Left renal cortex interstitium (tissue), 4 donors: Measurements from ENCODE around the gene RGS9. TPM values are rescaled to one million over a fixed set of nuclear protein-coding genes. Genes with fewer than 3 reads are reported as not detected.
"Not testable (repeated sequence)": the region's sequence is repeated elsewhere in the genome, so short reads cannot be mapped to it uniquely, and the experiment has no call there.

Experiments used
- DNase-seq, 4 donors: peaks; one replicate each; pipeline ENCODE4 v3.0.0-alpha.2; 2013; ENCODE audit warnings: low read depth in 4 of 4, low spot score in 2 of 4, missing footprints in 1 of 4
- polyA plus RNA-seq, 4 donors: library from polyadenylated mRNA; unstranded; fragments of 120-200 nt; gene quantifications; one replicate each; pipeline ENCODE4 v1.2.1, GENCODE V29; 2013; ENCODE audit not compliant: insufficient read length in 4 of 4

Gene RGS9
- polyA plus RNA-seq = 10 to 100 TPM; 12.2 to 16.2 (median 14.6) TPM

- peak in 3 of 4 donors; percentile 72 to 80 (median 75) for DNase-seq
Measured at GRCh38 chr17:65137021-65137939, at the start of gene RGS9. RGS9 (plus strand) TSS chr17:65137370; CDS start chr17:65137541, 171 bp downstream.

GRCh38 chr17:65088621-65089360, 48.4 kb upstream of the RGS9 start:
- DNase-seq = no peak

GRCh38 chr17:65092262-65092661, 44.9 kb upstream of the RGS9 start:
- DNase-seq = no peak

- DNase-seq = not testable (repeated sequence)
Measured at GRCh38 chr17:65092721-65093356, 44.3 kb upstream of the RGS9 start.

GRCh38 chr17:65093930-65094329, 43.2 kb upstream of the RGS9 start:
- no peak for DNase-seq

- DNase-seq = no peak
Measured at GRCh38 chr17:65095465-65095864, 41.7 kb upstream of the RGS9 start.

- not testable (repeated sequence) for DNase-seq
Measured at GRCh38 chr17:65096382-65096781, 40.8 kb upstream of the RGS9 start.

- no peak for DNase-seq
Measured at GRCh38 chr17:65097110-65097509, 40.1 kb upstream of the RGS9 start.

GRCh38 chr17:65099475-65099874, 37.7 kb upstream of the RGS9 start:
- DNase-seq = no peak

GRCh38 chr17:65099941-65100315, 37.2 kb upstream of the RGS9 start:
- no peak for DNase-seq

GRCh38 chr17:65100316-65101140, 36.6 kb upstream of the RGS9 start:
- peak in 2 of 4 donors; percentile 60 to 72 for DNase-seq

- DNase-seq = no peak
Measured at GRCh38 chr17:65101371-65101770, 35.8 kb upstream of the RGS9 start.

GRCh38 chr17:65102235-65102634, 34.9 kb upstream of the RGS9 start:
- no peak for DNase-seq

GRCh38 chr17:65102788-65103187, 34.4 kb upstream of the RGS9 start:
- DNase-seq = no peak

- DNase-seq = no peak
Measured at GRCh38 chr17:65103431-65103830, 33.7 kb upstream of the RGS9 start.

GRCh38 chr17:65103896-65104295, 33.3 kb upstream of the RGS9 start:
- no peak for DNase-seq

GRCh38 chr17:65104541-65104940, 32.6 kb upstream of the RGS9 start:
- DNase-seq = no peak

- DNase-seq = no peak
Measured at GRCh38 chr17:65104973-65105372, 32.2 kb upstream of the RGS9 start.

GRCh38 chr17:65108152-65108551, 29.0 kb upstream of the RGS9 start:
- no peak for DNase-seq

GRCh38 chr17:65109543-65109942, 27.6 kb upstream of the RGS9 start:
- DNase-seq = no peak
